AG09319 (cell line): ENCODE data around the gene NRIP1.
A peak's percentile ranks its signal among the peaks of the same experiment; 100 is the strongest.

Experiments used
- DNase-seq: peaks from one replicate; pipeline ENCODE4 v3.0.0-alpha.2; 2010; ENCODE audit warnings: low read depth; ENCODE audit errors: extremely low read depth
- CTCF ChIP-seq: IDR thresholded peaks from 2 replicates; pipeline ENCODE4 v1.5.1; 2011; ENCODE audit warnings: low read depth, mild to moderate bottlenecking, inconsistent platforms, low read length, moderate library complexity

Gene NRIP1

GRCh38 chr21:14998336-14998735 lies 66.5 kb downstream of the NRIP1 start:
- no peak for DNase-seq
- no peak for TF ChIP-seq CTCF

GRCh38 chr21:14995695-14996490 lies 68.9 kb downstream of the NRIP1 start:
- no peak for TF ChIP-seq CTCF
- DNase-seq: no peak

- DNase-seq: no peak
- TF ChIP-seq CTCF: no peak
Observed at GRCh38 chr21:14995226-14995625, 69.6 kb downstream of the NRIP1 start.

GRCh38 chr21:14993115-14993514 lies 71.7 kb downstream of the NRIP1 start:
- no peak for TF ChIP-seq CTCF
- DNase-seq: no peak

- no peak for DNase-seq
- no peak for TF ChIP-seq CTCF
Observed at GRCh38 chr21:14991957-14992356, 72.8 kb downstream of the NRIP1 start.

- TF ChIP-seq CTCF: no peak
- DNase-seq: peak; percentile 18
Observed at GRCh38 chr21:14989359-14989758, 75.4 kb downstream of the NRIP1 start.

GRCh38 chr21:14988760-14989159 lies 76.0 kb downstream of the NRIP1 start:
- DNase-seq: no peak
- no peak for TF ChIP-seq CTCF
